ENCODE data around the gene NEU1.
"Not testable (repeated sequence)": the region's sequence is repeated elsewhere in the genome, so short reads cannot be mapped to it uniquely, and the experiment has no call there.

NEU1 gene

GRCh38 chr6:31825553-31825952, 37.1 kb downstream of the NEU1 start:
- Histone ChIP-seq H3K9me3 (ENCODE audit: control insufficient read depth, insufficient read depth, low read depth, low read length) (no peaks in the 10 kb centered on the region), H3K27ac (ENCODE audit: low read depth, low read length) (peak overlapping the region; percentile 29; the same call in 1 of the 2 replicates), H3K27me3 (ENCODE audit: control insufficient read depth, insufficient read depth, low read length) (no peaks in the 10 kb centered on the region), H3K36me3 (ENCODE audit: control insufficient read depth, insufficient read depth, low read length) (no peaks in the 10 kb centered on the region), H3K9ac (ENCODE audit: low read length) (no peak overlapping the region), H3K4me1 (ENCODE audit: control insufficient read depth, insufficient read depth, low read length) (peaks cover 27% of the 10 kb centered on the region), H3K4me3 (ENCODE audit: low read depth, low read length) (no peak overlapping the region)

DNA sequence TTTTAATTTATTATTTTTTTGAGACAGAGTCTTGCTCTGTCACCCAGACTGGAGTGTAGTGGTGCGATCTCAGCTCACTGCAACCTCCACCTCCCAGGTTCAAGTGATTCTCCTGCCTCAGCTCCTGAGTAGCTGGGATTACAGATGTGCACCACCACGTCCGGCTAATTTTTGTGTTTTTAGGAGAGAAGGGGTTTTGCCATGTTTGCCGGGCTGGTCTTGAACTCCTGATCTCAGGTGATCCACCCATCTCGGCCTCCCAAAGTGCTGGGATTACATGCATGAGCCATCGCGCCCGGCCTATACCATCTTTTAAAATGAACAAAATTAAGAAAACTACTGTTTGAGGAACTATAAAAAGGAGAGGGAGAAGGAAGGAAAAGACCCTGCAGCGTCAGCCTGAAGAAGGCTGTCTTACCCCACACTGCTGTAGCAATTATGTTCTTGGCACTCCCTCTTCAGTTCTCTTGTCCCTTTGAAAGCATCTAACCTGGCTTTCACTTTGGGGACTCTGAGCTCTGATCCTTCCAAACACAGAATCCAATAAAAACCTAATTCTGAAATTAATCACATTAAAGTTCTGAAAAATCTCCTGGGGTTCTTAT, 38.9 kb downstream of the NEU1 start:
- not testable (repeated sequence) for H3K4me3 ChIP-seq (ENCODE audit: low read depth, low read length); H3K9ac ChIP-seq (ENCODE audit: low read length); H3K27me3 ChIP-seq (ENCODE audit: control insufficient read depth, insufficient read depth, low read length); H3K27ac ChIP-seq (ENCODE audit: low read depth, low read length); H3K9me3 ChIP-seq (ENCODE audit: control insufficient read depth, insufficient read depth, low read depth, low read length); H3K36me3 ChIP-seq (ENCODE audit: control insufficient read depth, insufficient read depth, low read length)
- H3K4me1 ChIP-seq (ENCODE audit: control insufficient read depth, insufficient read depth, low read length), result peaks cover 27% of the 10 kb centered on the region

DNA sequence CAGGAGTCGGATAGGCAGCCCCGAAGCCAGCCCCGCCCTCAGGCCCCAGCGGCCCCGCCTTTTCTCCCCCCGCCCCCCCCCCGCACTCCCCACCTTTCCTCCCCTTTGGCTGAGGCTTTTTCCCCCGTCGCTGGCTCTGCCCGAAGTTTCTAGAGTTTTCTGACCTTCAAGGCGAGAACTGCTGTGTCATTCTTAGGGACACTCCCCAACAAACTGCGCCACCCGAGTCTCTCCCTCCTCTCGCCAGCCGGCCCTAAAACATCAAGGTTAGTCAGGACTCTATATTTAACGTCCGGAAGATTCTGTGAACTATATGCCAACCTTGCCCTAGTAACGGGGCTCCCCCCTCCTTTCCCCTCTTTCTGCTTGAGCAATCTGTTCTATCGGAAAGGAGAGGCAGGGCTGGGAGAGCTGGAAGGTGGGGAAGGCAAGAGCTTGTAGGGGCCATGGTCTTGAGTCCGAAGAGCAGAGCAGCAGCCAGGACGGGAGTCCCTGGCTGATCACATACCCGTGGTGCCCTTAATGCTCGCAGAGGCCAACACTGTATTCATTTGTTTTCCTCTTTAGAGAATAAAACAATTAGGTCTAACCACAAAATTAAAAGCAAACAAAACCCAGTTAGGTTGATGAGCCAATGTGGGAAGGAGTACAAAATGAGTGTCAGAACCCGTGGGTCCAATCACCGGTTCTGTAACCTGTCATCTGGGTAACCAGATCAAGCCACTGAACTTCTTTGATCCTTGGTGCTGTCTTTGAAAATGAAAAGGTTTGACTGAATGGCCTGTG, 40.4 kb downstream of the NEU1 start:
- Histone ChIP-seq H3K9ac (ENCODE audit: low read length) (peak overlapping the region; percentile 82), H3K4me1 (ENCODE audit: control insufficient read depth, insufficient read depth, low read length) (peaks cover 34% of the 10 kb centered on the region), H3K9me3 (ENCODE audit: control insufficient read depth, insufficient read depth, low read depth, low read length) (no peaks in the 10 kb centered on the region), H3K27me3 (ENCODE audit: control insufficient read depth, insufficient read depth, low read length) (no peaks in the 10 kb centered on the region), H3K4me3 (ENCODE audit: low read depth, low read length) (peak overlapping the region; percentile 74), H3K36me3 (ENCODE audit: control insufficient read depth, insufficient read depth, low read length) (no peaks in the 10 kb centered on the region), H3K27ac (ENCODE audit: low read depth, low read length) (peak overlapping the region; percentile 78)

- H3K9me3 ChIP-seq (ENCODE audit: control insufficient read depth, insufficient read depth, low read depth, low read length), result no peaks in the 10 kb centered on the region
- peaks cover 29% of the 10 kb centered on the region for H3K4me1 ChIP-seq (ENCODE audit: control insufficient read depth, insufficient read depth, low read length)
- H3K4me3 ChIP-seq (ENCODE audit: low read depth, low read length), result peak overlapping the region; percentile 74
- no peaks in the 10 kb centered on the region for H3K36me3 ChIP-seq (ENCODE audit: control insufficient read depth, insufficient read depth, low read length)
- H3K27ac ChIP-seq (ENCODE audit: low read depth, low read length), result peak overlapping the region; percentile 49; the same call in 1 of the 2 replicates
- peak overlapping the region; percentile 75 for H3K9ac ChIP-seq (ENCODE audit: low read length)
- H3K27me3 ChIP-seq (ENCODE audit: control insufficient read depth, insufficient read depth, low read length), result no peaks in the 10 kb centered on the region
These were observed 41.2 kb downstream of the NEU1 start for GRCh38 chr6:31821301-31822035.

- not testable (repeated sequence) for H3K27ac ChIP-seq (ENCODE audit: low read depth, low read length); H3K9me3 ChIP-seq (ENCODE audit: control insufficient read depth, insufficient read depth, low read depth, low read length); H3K9ac ChIP-seq (ENCODE audit: low read length); H3K27me3 ChIP-seq (ENCODE audit: control insufficient read depth, insufficient read depth, low read length); H3K36me3 ChIP-seq (ENCODE audit: control insufficient read depth, insufficient read depth, low read length); H3K4me3 ChIP-seq (ENCODE audit: low read depth, low read length)
- peaks cover 20% of the 10 kb centered on the region for H3K4me1 ChIP-seq (ENCODE audit: control insufficient read depth, insufficient read depth, low read length)
These were observed 42.2 kb downstream of the NEU1 start for GRCh38 chr6:31820399-31820798.

DNA sequence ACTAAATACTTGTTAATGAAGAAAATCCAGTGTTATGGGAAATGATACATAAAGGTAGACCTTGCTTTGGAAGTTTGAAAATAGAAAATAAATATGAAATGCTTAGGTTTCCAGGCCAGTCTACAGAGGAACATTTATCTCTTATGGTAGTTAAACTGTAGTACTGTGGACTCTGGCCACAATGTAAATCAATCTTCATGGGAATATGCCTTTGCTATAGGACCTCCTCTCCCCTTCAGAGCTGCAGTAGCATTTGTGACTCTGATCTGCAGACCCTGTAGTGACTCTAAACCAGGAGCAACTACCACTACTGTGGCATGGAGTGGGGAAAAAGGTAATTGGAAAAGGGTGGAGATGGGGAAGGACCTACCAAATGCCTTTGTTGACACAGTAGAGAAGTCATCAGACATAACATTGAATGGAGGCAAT, 42.7 kb downstream of the NEU1 start:
- Histone ChIP-seq H3K27me3 (ENCODE audit: control insufficient read depth, insufficient read depth, low read length) (no peaks in the 10 kb centered on the region), H3K36me3 (ENCODE audit: control insufficient read depth, insufficient read depth, low read length) (no peaks in the 10 kb centered on the region), H3K4me3 (ENCODE audit: low read depth, low read length) (no peak overlapping the region), H3K4me1 (ENCODE audit: control insufficient read depth, insufficient read depth, low read length) (peaks cover 16% of the 10 kb centered on the region), H3K27ac (ENCODE audit: low read depth, low read length) (no peak overlapping the region), H3K9me3 (ENCODE audit: control insufficient read depth, insufficient read depth, low read depth, low read length) (no peaks in the 10 kb centered on the region), H3K9ac (ENCODE audit: low read length) (no peak overlapping the region)

GRCh38 chr6:31817929-31818511, 44.6 kb downstream of the NEU1 start:
- Histone ChIP-seq H3K4me1 (ENCODE audit: control insufficient read depth, insufficient read depth, low read length) (peaks cover 20% of the 10 kb centered on the region), H3K4me3 (ENCODE audit: low read depth, low read length) (peak overlapping the region; percentile 54)
- not testable (repeated sequence) for H3K9ac ChIP-seq (ENCODE audit: low read length); H3K9me3 ChIP-seq (ENCODE audit: control insufficient read depth, insufficient read depth, low read depth, low read length); H3K36me3 ChIP-seq (ENCODE audit: control insufficient read depth, insufficient read depth, low read length); H3K27me3 ChIP-seq (ENCODE audit: control insufficient read depth, insufficient read depth, low read length); H3K27ac ChIP-seq (ENCODE audit: low read depth, low read length)

- not testable (repeated sequence) for H3K27ac ChIP-seq (ENCODE audit: low read depth, low read length); H3K9me3 ChIP-seq (ENCODE audit: control insufficient read depth, insufficient read depth, low read depth, low read length); H3K9ac ChIP-seq (ENCODE audit: low read length); H3K27me3 ChIP-seq (ENCODE audit: control insufficient read depth, insufficient read depth, low read length); H3K36me3 ChIP-seq (ENCODE audit: control insufficient read depth, insufficient read depth, low read length)
- H3K4me1 ChIP-seq (ENCODE audit: control insufficient read depth, insufficient read depth, low read length), result peaks cover 17% of the 10 kb centered on the region
- peak overlapping the region; percentile 54 for H3K4me3 ChIP-seq (ENCODE audit: low read depth, low read length)
These were observed 45.3 kb downstream of the NEU1 start for GRCh38 chr6:31817133-31817928.

- peaks cover 14% of the 10 kb centered on the region for H3K4me1 ChIP-seq (ENCODE audit: control insufficient read depth, insufficient read depth, low read length)
- H3K9ac ChIP-seq (ENCODE audit: low read length), result peak within 1 kb of the TSS; percentile 86
- peak within 1 kb of the TSS; percentile 68 for H3K4me3 ChIP-seq (ENCODE audit: low read depth, low read length)
These were observed 47.4 kb downstream of the NEU1 start, which contains the start of the genes HSPA1A and HSPA1L for GRCh38 chr6:31815025-31815838. Gene HSPA1A (plus strand): TSS chr6:31815543. CDS start chr6:31815757, 214 bp downstream. Gene HSPA1L (minus strand): TSS chr6:31815283. CDS start chr6:31811972, 3,311 bp downstream.

GRCh38 chr6:31814677-31815024, 48.0 kb downstream of the NEU1 start:
- H3K9ac ChIP-seq (ENCODE audit: low read length), result peak overlapping the region; percentile 32
- peak overlapping the region; percentile 85; the same call in 1 of the 2 replicates for H3K27ac ChIP-seq (ENCODE audit: low read depth, low read length)
- no peaks in the 10 kb centered on the region for H3K9me3 ChIP-seq (ENCODE audit: control insufficient read depth, insufficient read depth, low read depth, low read length)
- peak overlapping the region; percentile 68 for H3K4me3 ChIP-seq (ENCODE audit: low read depth, low read length)
- H3K4me1 ChIP-seq (ENCODE audit: control insufficient read depth, insufficient read depth, low read length), result peaks cover 14% of the 10 kb centered on the region
- no peaks in the 10 kb centered on the region for H3K36me3 ChIP-seq (ENCODE audit: control insufficient read depth, insufficient read depth, low read length)
- no peaks in the 10 kb centered on the region for H3K27me3 ChIP-seq (ENCODE audit: control insufficient read depth, insufficient read depth, low read length)

More at GRCh38 chr6:31815025-31815838, 47.4 kb downstream of the NEU1 start, which contains the start of the genes HSPA1A and HSPA1L:
- Histone ChIP-seq H3K27me3 (ENCODE audit: control insufficient read depth, insufficient read depth, low read length) (no peaks in the 10 kb centered on the region), H3K9me3 (ENCODE audit: control insufficient read depth, insufficient read depth, low read depth, low read length) (no peaks in the 10 kb centered on the region), H3K27ac (ENCODE audit: low read depth, low read length) (peak within 1 kb of the TSS; percentile 85; the same call in 1 of the 2 replicates), H3K36me3 (ENCODE audit: control insufficient read depth, insufficient read depth, low read length) (no peaks in the 10 kb centered on the region)

Measured in HUES6 (cell line).